WERI-Rb-1 (cell line): ENCODE results near the gene IGFBP5.

Experiments used
- DNase-seq: peaks from one replicate; pipeline ENCODE4 v3.0.0-alpha.2; 2020
- H3K27ac ChIP-seq: fragments of 250-450 bp; sonication (Bioruptor Pico); 2 replicates; pipeline ENCODE4 v1.5.1; 2020; ENCODE audit warnings: mild to moderate bottlenecking, moderate library complexity
- H3K27me3 ChIP-seq: fragments of 250-450 bp; sonication (Bioruptor Pico); 2 replicates; pipeline ENCODE4 v1.5.1; 2021; ENCODE audit warnings: mild to moderate bottlenecking, low read depth, moderate library complexity; ENCODE audit not compliant: insufficient read depth, severe bottlenecking
- H3K36me3 ChIP-seq: fragments of 250-450 bp; sonication (Bioruptor Pico); 2 replicates; pipeline ENCODE4 v1.5.1; 2020; ENCODE audit warnings: mild to moderate bottlenecking, moderate library complexity
- H3K4me3 ChIP-seq: 2 replicates; pipeline ENCODE4 v1.5.1; 2011; ENCODE audit warnings: low read depth, mild to moderate bottlenecking, control low read depth, low read length
- H3K9me3 ChIP-seq: fragments of 250-450 bp; sonication (Bioruptor Pico); 2 replicates; pipeline ENCODE4 v1.5.1; 2021; ENCODE audit warnings: mild to moderate bottlenecking, moderate library complexity; ENCODE audit not compliant: severe bottlenecking
- TF ChIP-seq, protein P1 (sequence below): IDR thresholded peaks from 2 replicates; pipeline ENCODE4 v1.5.1; 2011; ENCODE audit warnings: low read depth, mild to moderate bottlenecking, control low read depth, inconsistent platforms, low read length

Gene IGFBP5

DNA sequence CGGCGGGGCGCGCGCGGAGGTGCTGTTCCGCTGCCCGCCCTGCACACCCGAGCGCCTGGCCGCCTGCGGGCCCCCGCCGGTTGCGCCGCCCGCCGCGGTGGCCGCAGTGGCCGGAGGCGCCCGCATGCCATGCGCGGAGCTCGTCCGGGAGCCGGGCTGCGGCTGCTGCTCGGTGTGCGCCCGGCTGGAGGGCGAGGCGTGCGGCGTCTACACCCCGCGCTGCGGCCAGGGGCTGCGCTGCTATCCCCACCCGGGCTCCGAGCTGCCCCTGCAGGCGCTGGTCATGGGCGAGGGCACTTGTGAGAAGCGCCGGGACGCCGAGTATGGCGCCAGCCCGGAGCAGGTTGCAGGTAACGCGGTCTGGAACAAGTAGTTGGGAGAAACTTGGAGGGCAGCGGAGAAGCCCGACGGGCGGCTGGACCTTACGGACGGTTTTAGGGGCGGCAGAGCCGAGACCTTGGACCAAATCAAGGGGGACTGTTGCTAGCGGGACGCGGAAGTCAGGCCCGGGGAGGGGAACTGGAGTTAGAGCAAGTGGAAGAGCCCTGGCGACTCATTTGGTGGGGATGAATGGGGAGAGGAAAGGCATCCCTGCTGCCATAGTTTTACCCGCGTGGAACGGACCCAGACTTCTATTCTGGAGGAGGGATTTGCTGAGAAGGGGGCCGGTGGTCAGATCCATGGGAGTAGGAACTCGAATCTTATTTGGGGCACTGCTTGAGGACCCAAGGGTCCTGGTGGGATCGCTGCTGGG is 61.6 kb downstream of the IGFBP5 start:
- peak; percentile 28 for DNase-seq

DNA sequence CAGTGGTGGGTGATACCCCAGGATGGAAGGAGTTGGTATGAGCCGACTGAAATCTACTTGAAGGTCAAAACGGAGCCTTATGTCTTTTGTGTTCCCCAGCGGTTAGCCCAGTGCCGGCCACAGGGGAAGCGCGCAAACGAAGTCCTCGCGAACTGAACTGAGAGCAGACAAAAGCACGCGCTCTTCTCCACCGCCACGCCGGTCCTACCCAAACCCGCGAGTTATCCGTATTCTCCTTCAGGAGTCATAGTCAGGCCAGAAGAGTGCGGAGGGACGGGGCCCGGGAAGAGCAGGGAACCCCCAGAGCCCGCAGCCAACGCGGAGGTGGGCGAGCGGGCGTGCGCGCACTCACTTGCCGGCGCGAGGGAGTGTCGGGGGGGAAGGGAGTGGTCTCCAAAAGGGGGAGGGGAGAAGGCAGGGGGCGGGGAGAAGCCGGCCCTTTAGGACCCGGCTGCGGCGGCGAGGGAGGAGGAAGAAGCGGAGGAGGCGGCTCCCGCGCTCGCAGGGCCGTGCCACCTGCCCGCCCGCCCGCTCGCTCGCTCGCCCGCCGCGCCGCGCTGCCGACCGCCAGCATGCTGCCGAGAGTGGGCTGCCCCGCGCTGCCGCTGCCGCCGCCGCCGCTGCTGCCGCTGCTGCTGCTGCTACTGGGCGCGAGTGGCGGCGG is 62.3 kb downstream of the IGFBP5 start, which contains the start of gene IGFBP2:
IGFBP2 (plus strand) TSS at position 469 of the 664 bp plus-strand sequence; CDS start at position 573, 104 bp downstream.
- Histone ChIP-seq H3K4me3 (peak within 1 kb of the TSS; percentile 52), H3K27ac (no peak within 1 kb of the TSS; the same call in 1 of the 2 replicates)

More for the DNA sequence above, 61.6 kb downstream of the IGFBP5 start:
- TF ChIP-seq, protein P1, sequence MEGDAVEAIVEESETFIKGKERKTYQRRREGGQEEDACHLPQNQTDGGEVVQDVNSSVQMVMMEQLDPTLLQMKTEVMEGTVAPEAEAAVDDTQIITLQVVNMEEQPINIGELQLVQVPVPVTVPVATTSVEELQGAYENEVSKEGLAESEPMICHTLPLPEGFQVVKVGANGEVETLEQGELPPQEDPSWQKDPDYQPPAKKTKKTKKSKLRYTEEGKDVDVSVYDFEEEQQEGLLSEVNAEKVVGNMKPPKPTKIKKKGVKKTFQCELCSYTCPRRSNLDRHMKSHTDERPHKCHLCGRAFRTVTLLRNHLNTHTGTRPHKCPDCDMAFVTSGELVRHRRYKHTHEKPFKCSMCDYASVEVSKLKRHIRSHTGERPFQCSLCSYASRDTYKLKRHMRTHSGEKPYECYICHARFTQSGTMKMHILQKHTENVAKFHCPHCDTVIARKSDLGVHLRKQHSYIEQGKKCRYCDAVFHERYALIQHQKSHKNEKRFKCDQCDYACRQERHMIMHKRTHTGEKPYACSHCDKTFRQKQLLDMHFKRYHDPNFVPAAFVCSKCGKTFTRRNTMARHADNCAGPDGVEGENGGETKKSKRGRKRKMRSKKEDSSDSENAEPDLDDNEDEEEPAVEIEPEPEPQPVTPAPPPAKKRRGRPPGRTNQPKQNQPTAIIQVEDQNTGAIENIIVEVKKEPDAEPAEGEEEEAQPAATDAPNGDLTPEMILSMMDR: no peak
- H3K4me3 ChIP-seq: peak overlapping the region; percentile 52
- H3K9me3 ChIP-seq: no peaks in the 10 kb centered on the region
- H3K27me3 ChIP-seq: peaks cover 36% of the 10 kb centered on the region
- no peak overlapping the region for H3K27ac ChIP-seq
- H3K36me3 ChIP-seq: no peaks in the 10 kb centered on the region

DNA sequence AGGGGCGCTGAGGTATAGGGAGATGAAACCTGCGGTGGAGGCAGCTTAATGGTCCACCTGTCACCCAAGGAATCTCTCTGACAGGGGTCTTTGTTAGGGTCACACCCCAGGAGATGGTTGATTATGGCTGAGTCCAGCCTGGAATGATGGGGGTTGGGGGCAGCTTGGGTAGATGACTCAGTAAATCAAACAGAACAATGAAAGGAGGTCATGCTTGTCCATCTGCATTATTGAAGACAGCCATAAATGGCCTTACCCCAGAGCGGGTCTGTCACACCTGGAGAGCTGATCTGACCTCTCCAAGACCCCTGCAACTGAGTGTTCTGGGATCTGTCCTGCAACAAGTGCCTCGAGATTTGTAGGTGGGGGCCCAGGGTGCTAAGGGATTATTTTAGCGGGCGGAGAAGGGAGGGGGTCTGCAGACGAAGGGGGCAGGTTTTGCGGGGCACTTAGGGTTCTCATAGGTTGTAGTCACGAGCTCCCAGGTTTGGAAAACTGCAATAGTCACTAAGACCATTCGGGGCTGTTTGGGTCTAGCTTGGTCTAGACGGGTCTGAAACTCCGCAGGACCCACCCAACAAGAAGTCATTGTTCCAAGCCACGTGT is 62.9 kb downstream of the IGFBP5 start:
- no peak overlapping the region for H3K27ac ChIP-seq
- TF ChIP-seq, protein P1: no peak
- peak overlapping the region; percentile 39 for H3K4me3 ChIP-seq
- peaks cover 36% of the 10 kb centered on the region for H3K27me3 ChIP-seq
- no peaks in the 10 kb centered on the region for H3K36me3 ChIP-seq
- DNase-seq: no peak
- H3K9me3 ChIP-seq: no peaks in the 10 kb centered on the region

More for the DNA sequence above, 62.3 kb downstream of the IGFBP5 start, which contains the start of gene IGFBP2:
- peak; percentile 71 for DNase-seq
- Histone ChIP-seq H3K36me3 (no peaks in the 10 kb centered on the region), H3K9me3 (no peaks in the 10 kb centered on the region), H3K27me3 (peaks cover 36% of the 10 kb centered on the region)
- TF ChIP-seq, protein P1: no peak

DNA sequence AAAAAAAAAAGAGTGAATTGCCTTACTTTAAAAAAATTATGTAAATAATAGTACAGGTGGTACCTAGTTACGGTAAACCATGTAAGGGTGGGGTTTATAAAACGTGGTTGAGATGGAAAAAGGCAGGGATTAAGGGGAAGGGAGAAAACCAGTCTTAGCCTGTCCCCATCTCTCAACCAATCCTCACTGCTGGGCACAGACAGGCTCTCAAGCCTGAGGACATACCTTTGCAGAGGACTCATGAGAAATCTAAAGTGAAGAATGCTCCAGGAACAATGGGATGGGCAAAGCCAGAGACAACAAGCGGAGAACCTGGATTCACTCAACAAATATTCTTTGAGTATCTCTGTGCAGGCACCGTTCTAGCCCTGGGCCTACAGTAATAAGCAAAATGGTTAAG is 65.6 kb downstream of the IGFBP5 start:
- peaks cover 21% of the 10 kb centered on the region for H3K27me3 ChIP-seq
- DNase-seq: no peak
- H3K4me3 ChIP-seq: no peak overlapping the region
- H3K27ac ChIP-seq: no peak overlapping the region
- H3K9me3 ChIP-seq: no peaks in the 10 kb centered on the region
- no peaks in the 10 kb centered on the region for H3K36me3 ChIP-seq
- TF ChIP-seq, protein P1: no peak

DNA sequence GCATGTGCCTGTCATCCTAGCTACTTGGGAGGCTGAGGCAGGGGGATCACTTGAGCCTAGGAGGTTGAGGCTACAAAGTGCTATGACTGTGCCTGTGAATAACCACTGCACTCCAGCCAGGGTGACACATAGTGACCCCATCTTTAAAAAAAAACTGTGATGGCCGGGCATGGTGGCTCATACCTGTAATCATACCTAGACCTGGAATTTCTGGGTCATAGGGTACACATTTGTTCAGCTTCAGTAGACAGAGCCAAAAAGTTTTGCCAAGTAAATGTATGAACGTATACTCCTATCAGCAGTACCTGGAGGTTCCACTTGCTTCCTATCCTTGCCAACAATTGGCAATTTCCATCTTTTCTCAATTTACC is 68.5 kb downstream of the IGFBP5 start:
- no peak overlapping the region for H3K27ac ChIP-seq
- no peak for DNase-seq
- TF ChIP-seq, protein P1: no peak
- H3K27me3 ChIP-seq: no peaks in the 10 kb centered on the region
- H3K36me3 ChIP-seq: no peaks in the 10 kb centered on the region
- no peak overlapping the region for H3K4me3 ChIP-seq
- no peaks in the 10 kb centered on the region for H3K9me3 ChIP-seq
